ENCODE data around the gene SCIN. TPM values are rescaled to one million over a fixed set of nuclear protein-coding genes. Genes with fewer than 3 reads are reported as not detected.

Gene SCIN
- polyA plus RNA-seq, 4 donors, result 111 to 139 (median 118) TPM

Other genes starting within 250 kb of the SCIN start
- 1 to 10 TPM; 3.8 to 5.5 (median 4.4) TPM for gene VWDE, start 166.9 kb upstream of the SCIN start, polyA plus RNA-seq (ENCODE audit: insufficient read length in 4 of 4)
- gene ARL4A, start 116.9 kb downstream of the SCIN start, polyA plus RNA-seq (ENCODE audit: insufficient read length in 4 of 4), result 10 to 100 TPM; 27.2 to 37.4 (median 34.5) TPM